ENCODE data around the gene APRT. TPM values are rescaled to one million over a fixed set of nuclear protein-coding genes. Genes with fewer than 3 reads are reported as not detected.
"Not testable (repeated sequence)": the region's sequence is repeated elsewhere in the genome, so short reads cannot be mapped to it uniquely, and the experiment has no call there.

APRT gene
- total RNA-seq, 1 donor from 2014 or later = 53.4 TPM

- no peak overlapping the region for H3K4me3 Mint-ChIP-seq
- no peaks in the 10 kb centered on the region for H3K36me3 Mint-ChIP-seq
- Histone ChIP-seq H3K9ac (no peak overlapping the region), H3K36me3 (no peaks in the 10 kb centered on the region), H3K27me3 (no peaks in the 10 kb centered on the region), H4K20me1 (ENCODE audit: low read depth) (peaks cover 6% of the 10 kb centered on the region), H2AFZ (replicated peaks) (no peak overlapping the region), H3K27ac (no peak overlapping the region), H3F3A (ENCODE audit: low read depth) (peaks cover 36% of the 10 kb centered on the region), H3K4me3 (no peak overlapping the region), H3K4me2 (peak overlapping the region; percentile 8), H3K4me1 (peaks cover 65% of the 10 kb centered on the region), H3K9me3 (ENCODE audit: low read depth) (no peaks in the 10 kb centered on the region), H3K79me2 (ENCODE audit: low read depth) (no peaks in the 10 kb centered on the region)
- no peak overlapping the region for H3K27ac Mint-ChIP-seq
- TF ChIP-seq EZH2 (IDR thresholded peaks at IDR 0.05) (no peak), EZH2phosphoT487 (IDR thresholded peaks at IDR 0.05) (no peak), CTCF (IDR thresholded peaks at IDR 0.05) (no peak)
- peak; percentile 64 for DNase-seq (ENCODE audit: low spot score)
- H3K27me3 Mint-ChIP-seq (ENCODE audit: insufficient read depth, low read depth) = peaks cover 3% of the 10 kb centered on the region
- peaks cover 39% of the 10 kb centered on the region for H3K4me1 Mint-ChIP-seq
- H3K9me3 Mint-ChIP-seq = no peaks in the 10 kb centered on the region
These were observed 38.6 kb downstream of the APRT start for GRCh38 chr16:88772871-88773811.

DNA sequence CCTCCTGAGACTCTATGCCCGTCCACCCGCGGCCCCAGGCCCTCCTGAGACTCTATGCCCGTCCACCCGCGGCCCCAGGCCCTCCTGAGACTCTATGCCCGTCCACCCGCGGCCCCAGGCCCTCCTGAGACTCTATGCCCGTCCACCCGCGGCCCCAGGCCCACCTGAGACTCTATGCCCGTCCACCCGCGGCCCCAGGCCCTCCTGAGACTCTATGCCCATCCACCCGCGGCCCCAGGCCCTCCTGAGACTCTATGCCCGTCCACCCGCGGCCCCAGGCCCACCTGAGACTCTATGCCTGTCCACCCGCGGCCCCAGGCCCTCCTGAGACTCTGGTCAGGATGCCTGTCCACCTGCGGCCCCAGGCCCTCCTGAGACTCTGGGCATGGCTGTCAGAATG, 39.9 kb downstream of the APRT start:
- not testable (repeated sequence) for H3K79me2 ChIP-seq (ENCODE audit: low read depth); H3K4me3 Mint-ChIP-seq; H2AFZ ChIP-seq (replicated peaks); H3K9ac ChIP-seq; H3K9me3 ChIP-seq (ENCODE audit: low read depth); H3K27ac ChIP-seq; H4K20me1 ChIP-seq (ENCODE audit: low read depth); H3K36me3 ChIP-seq; H3K4me3 ChIP-seq; H3K27ac Mint-ChIP-seq; H3K9me3 Mint-ChIP-seq; H3K4me2 ChIP-seq; H3K27me3 Mint-ChIP-seq (ENCODE audit: insufficient read depth, low read depth); H3K36me3 Mint-ChIP-seq; DNase-seq (ENCODE audit: low spot score); H3K27me3 ChIP-seq
- Histone ChIP-seq H3F3A (ENCODE audit: low read depth) (peaks cover 33% of the 10 kb centered on the region), H3K4me1 (peaks cover 60% of the 10 kb centered on the region)
- H3K4me1 Mint-ChIP-seq = peaks cover 35% of the 10 kb centered on the region

GRCh38 chr16:88771294-88771772, 40.4 kb downstream of the APRT start:
- no peak overlapping the region for H3K27ac ChIP-seq
- no peak for TF ChIP-seq EZH2 (IDR thresholded peaks at IDR 0.05)
- no peak for TF ChIP-seq EZH2phosphoT487 (IDR thresholded peaks at IDR 0.05)
- TF ChIP-seq CTCF (IDR thresholded peaks at IDR 0.05) = no peak
- peaks cover 6% of the 10 kb centered on the region for H4K20me1 ChIP-seq (ENCODE audit: low read depth)
- Mint-ChIP-seq H3K4me3 (no peak overlapping the region), H3K4me1 (peaks cover 32% of the 10 kb centered on the region), H3K36me3 (no peaks in the 10 kb centered on the region), H3K27ac (no peak overlapping the region), H3K9me3 (no peaks in the 10 kb centered on the region), H3K27me3 (ENCODE audit: insufficient read depth, low read depth) (peaks cover 5% of the 10 kb centered on the region)
- H3K9ac ChIP-seq = no peak overlapping the region
- H3K4me3 ChIP-seq = no peak overlapping the region
- H3K4me2 ChIP-seq = peak overlapping the region; percentile 47
- H3F3A ChIP-seq (ENCODE audit: low read depth) = peaks cover 32% of the 10 kb centered on the region
- H3K36me3 ChIP-seq = no peaks in the 10 kb centered on the region
- H3K9me3 ChIP-seq (ENCODE audit: low read depth) = no peaks in the 10 kb centered on the region
- H3K79me2 ChIP-seq (ENCODE audit: low read depth) = no peaks in the 10 kb centered on the region
- DNase-seq (ENCODE audit: low spot score) = no peak
- H2AFZ ChIP-seq (replicated peaks) = no peak overlapping the region
- no peaks in the 10 kb centered on the region for H3K27me3 ChIP-seq
- H3K4me1 ChIP-seq = peaks cover 56% of the 10 kb centered on the region

All from neural progenitor cell (in vitro differentiated cells).